Measurements from ENCODE around the gene BCDIN3D. TPM values are rescaled to one million over a fixed set of nuclear protein-coding genes. Genes with fewer than 3 reads are reported as not detected.

The BCDIN3D gene
- polyA plus RNA-seq, 1 of the 3 experiments (the other 2 are of a cell fraction), result 2.3 TPM

GRCh38 chr12:49809381-49809905 lies 33.5 kb downstream of the BCDIN3D start:
- no peak overlapping the region for H3K9ac ChIP-seq
- POLR2A ChIA-PET, result no interaction called here
- no peak for DNase-seq

GRCh38 chr12:49808686-49809380 lies 34.1 kb downstream of the BCDIN3D start:
- Histone ChIP-seq H3K27me3 (ENCODE audit: insufficient read depth) (no peaks in the 10 kb centered on the region), H3K9me2 (no peaks in the 10 kb centered on the region), H3K79me2 (ENCODE audit: insufficient read depth) (peaks cover 30% of the 10 kb centered on the region), H3K9ac (no peak overlapping the region), H3K4me1 (ENCODE audit: control insufficient read depth in 1 of 2, insufficient read depth in 2 of 2, low read depth in 1 of 2, low read length in 1 of 2) (no peaks in the 10 kb centered on the region), H4K20me1 (ENCODE audit: insufficient read depth) (peaks cover 27% of the 10 kb centered on the region), H3F3A (replicated peaks; ENCODE audit: insufficient read depth) (no peaks in the 10 kb centered on the region), H3K9me3 (no peaks in the 10 kb centered on the region), H2AFZ (ENCODE audit: low read depth) (no peak overlapping the region), H3K36me3 (replicated peaks in 1 of 2; ENCODE audit: control insufficient read depth in 1 of 2, insufficient read depth in 2 of 2, low read length in 1 of 2) (peaks cover 6 to 38% of the 10 kb centered on the region in 2 experiments), H3K4me2 (no peak overlapping the region), H3K27ac (ENCODE audit: low read depth in 2 of 2, low read length in 1 of 2) (no peak overlapping the region), H3K4me3 (ENCODE audit: low read depth in 2 of 2, low read length in 1 of 2) (no peak overlapping the region)
- TF ChIP-seq MAX (IDR thresholded peaks at IDR 0.05; ENCODE audit: low read depth) (no peak), TCF12 (IDR thresholded peaks at IDR 0.05) (no peak), TEAD4 (IDR thresholded peaks at IDR 0.05; ENCODE audit: borderline replicate concordance, insufficient read depth) (no peak), RCOR1 (IDR thresholded peaks at IDR 0.05; ENCODE audit: low read length) (no peak), CHD2 (IDR thresholded peaks at IDR 0.05; ENCODE audit: low read length, partially characterized antibody) (no peak), FOSL2 (IDR thresholded peaks at IDR 0.05; ENCODE audit: borderline replicate concordance, low read depth) (no peak), RAD21 (IDR thresholded peaks at IDR 0.05; ENCODE audit: low read length) (no peak), TAF1 (IDR thresholded peaks at IDR 0.05; ENCODE audit: borderline replicate concordance, low read depth, low read length) (no peak), FOXM1 (IDR thresholded peaks at IDR 0.05; ENCODE audit: low read depth) (no peak)
- whole genome bisulfite sequencing (ENCODE audit: low lambda C conversion rate), result 92% methylated on average over 10 of the region's 14 CpGs
- CTCF ChIA-PET, result interaction anchor here (0.7 kb wide), 2 partner anchors 8 to 103 kb away, joined by 3 read pairs; no protein-coding TSS in a partner anchor
- no peak for DNase-seq
- POLR2A ChIA-PET, result no interaction called here

More at GRCh38 chr12:49809381-49809905, 33.5 kb downstream of the BCDIN3D start:
- H3K27me3 ChIP-seq (ENCODE audit: insufficient read depth), result no peaks in the 10 kb centered on the region
- CTCF ChIA-PET, result interaction anchor here (0.7 to 0.9 kb wide), 2 partner anchors 9 kb away, joined by 3 to 4 read pairs; no protein-coding TSS in a partner anchor
- no peaks in the 10 kb centered on the region for H3F3A ChIP-seq (replicated peaks; ENCODE audit: insufficient read depth)
- H3K79me2 ChIP-seq (ENCODE audit: insufficient read depth), result peaks cover 31% of the 10 kb centered on the region
- peaks cover 27% of the 10 kb centered on the region for H4K20me1 ChIP-seq (ENCODE audit: insufficient read depth)
- no peak overlapping the region for H3K27ac ChIP-seq (ENCODE audit: low read depth in 2 of 2, low read length in 1 of 2)
- H3K36me3 ChIP-seq (replicated peaks in 1 of 2; ENCODE audit: control insufficient read depth in 1 of 2, insufficient read depth in 2 of 2, low read length in 1 of 2), result peaks cover 5 to 32% of the 10 kb centered on the region in 2 experiments
- no peak overlapping the region for H3K4me3 ChIP-seq (ENCODE audit: low read depth in 2 of 2, low read length in 1 of 2)
- H2AFZ ChIP-seq (ENCODE audit: low read depth), result no peak overlapping the region
- no peaks in the 10 kb centered on the region for H3K9me3 ChIP-seq
- WGBS (ENCODE audit: low lambda C conversion rate), result 97% methylated on average over 4 of the region's 4 CpGs
- H3K4me1 ChIP-seq (ENCODE audit: control insufficient read depth in 1 of 2, insufficient read depth in 2 of 2, low read depth in 1 of 2, low read length in 1 of 2), result no peaks in the 10 kb centered on the region
- H3K4me2 ChIP-seq, result no peak overlapping the region
- no peak for TF ChIP-seq ELF1 (IDR thresholded peaks at IDR 0.05)
- no peaks in the 10 kb centered on the region for H3K9me2 ChIP-seq

GRCh38 chr12:49807991-49808580 lies 34.8 kb downstream of the BCDIN3D start:
- Histone ChIP-seq H3K36me3 (replicated peaks in 1 of 2; ENCODE audit: control insufficient read depth in 1 of 2, insufficient read depth in 2 of 2, low read length in 1 of 2) (peaks cover 6 to 45% of the 10 kb centered on the region in 2 experiments), H3K27me3 (ENCODE audit: insufficient read depth) (no peaks in the 10 kb centered on the region), H3K4me1 (ENCODE audit: control insufficient read depth in 1 of 2, insufficient read depth in 2 of 2, low read depth in 1 of 2, low read length in 1 of 2) (no peaks in the 10 kb centered on the region), H3K9me3 (no peaks in the 10 kb centered on the region), H3K79me2 (ENCODE audit: insufficient read depth) (peaks cover 28% of the 10 kb centered on the region), H3K9me2 (no peaks in the 10 kb centered on the region), H3K27ac (ENCODE audit: low read depth in 2 of 2, low read length in 1 of 2) (no peak overlapping the region), H3K4me3 (ENCODE audit: low read depth in 2 of 2, low read length in 1 of 2) (no peak overlapping the region), H4K20me1 (ENCODE audit: insufficient read depth) (peaks cover 22% of the 10 kb centered on the region), H2AFZ (ENCODE audit: low read depth) (no peak overlapping the region), H3K4me2 (no peak overlapping the region), H3F3A (replicated peaks; ENCODE audit: insufficient read depth) (no peaks in the 10 kb centered on the region), H3K9ac (no peak overlapping the region)
- WGBS (ENCODE audit: low lambda C conversion rate), result 93% methylated on average over 10 of the region's 12 CpGs
- no peak for DNase-seq
- ChIA-PET POLR2A (no interaction called here), CTCF (interaction anchor here (0.7 kb wide), 1 partner anchor 102 kb away, joined by 3 read pairs; no protein-coding TSS in a partner anchor)
- TF ChIP-seq ELF1 (IDR thresholded peaks at IDR 0.05) (no peak), CTCF (IDR thresholded peaks at IDR 0.05) (no peak)
